GM21367 (cell line): Measurements from ENCODE around the gene DDX52.
"Not testable (repeated sequence)": the region's sequence is repeated elsewhere in the genome, so short reads cannot be mapped to it uniquely, and the experiment has no call there.

ENCODE experiments used
- ATAC-seq: cut with Tn5 transposase; IDR thresholded peaks from one replicate; pipeline ENCODE4 v1.9.1; 2021; ENCODE audit not compliant: unreplicated experiment

Gene DDX52

GRCh38 chr17:37657202-37657601, 14.0 kb upstream of the DDX52 start:
- no peak for ATAC-seq

GRCh38 chr17:37651849-37652248, 8.6 kb upstream of the DDX52 start:
- ATAC-seq, result no peak

GRCh38 chr17:37650419-37651003, 7.3 kb upstream of the DDX52 start:
- ATAC-seq, result no peak

GRCh38 chr17:37648555-37648954, 5.3 kb upstream of the DDX52 start:
- no peak for ATAC-seq

- no peak for ATAC-seq
These were observed 4.6 kb upstream of the DDX52 start for GRCh38 chr17:37647856-37648255.

GRCh38 chr17:37643869-37644268, 623 bp upstream of the DDX52 start:
- no peak for ATAC-seq

- no peak for ATAC-seq
These were observed 565 bp downstream of the DDX52 start for GRCh38 chr17:37642681-37643080.

- no peak for ATAC-seq
These were observed 3.2 kb downstream of the DDX52 start for GRCh38 chr17:37640015-37640414.

- no peak for ATAC-seq
These were observed 5.3 kb downstream of the DDX52 start for GRCh38 chr17:37637956-37638355.

GRCh38 chr17:37616430-37616829, 26.8 kb downstream of the DDX52 start:
- not testable (repeated sequence) for ATAC-seq

- no peak for ATAC-seq
These were observed 28.4 kb downstream of the DDX52 start for GRCh38 chr17:37614823-37615222.

GRCh38 chr17:37614391-37614790, 28.9 kb downstream of the DDX52 start:
- no peak for ATAC-seq

- no peak for ATAC-seq
These were observed 32.3 kb downstream of the DDX52 start for GRCh38 chr17:37610971-37611370.

- ATAC-seq, result not testable (repeated sequence)
These were observed 33.2 kb downstream of the DDX52 start for GRCh38 chr17:37610041-37610420.

- peak; percentile 73 for ATAC-seq
These were observed 33.8 kb downstream of the DDX52 start, which contains the start of gene SYNRG for GRCh38 chr17:37609170-37610040. SYNRG (minus strand) TSS chr17:37609418; CDS start chr17:37609355, 63 bp downstream.

GRCh38 chr17:37608351-37609169, 34.7 kb downstream of the DDX52 start:
- ATAC-seq, result peak; percentile 4

- no peak for ATAC-seq
These were observed 35.5 kb downstream of the DDX52 start for GRCh38 chr17:37607637-37608331.

GRCh38 chr17:37605813-37606505, 37.3 kb downstream of the DDX52 start:
- ATAC-seq, result no peak

GRCh38 chr17:37605081-37605480, 38.2 kb downstream of the DDX52 start:
- ATAC-seq, result no peak

GRCh38 chr17:37604556-37604955, 38.7 kb downstream of the DDX52 start:
- no peak for ATAC-seq
